ENCODE measurements around the gene PDIA6. TPM values are rescaled to one million over a fixed set of nuclear protein-coding genes. Genes with fewer than 3 reads are reported as not detected.

PDIA6 gene
- total and polyA plus RNA-seq, 5 experiments from 2014 or later, result 30.9 to 126 (median 64.1) TPM

DNA sequence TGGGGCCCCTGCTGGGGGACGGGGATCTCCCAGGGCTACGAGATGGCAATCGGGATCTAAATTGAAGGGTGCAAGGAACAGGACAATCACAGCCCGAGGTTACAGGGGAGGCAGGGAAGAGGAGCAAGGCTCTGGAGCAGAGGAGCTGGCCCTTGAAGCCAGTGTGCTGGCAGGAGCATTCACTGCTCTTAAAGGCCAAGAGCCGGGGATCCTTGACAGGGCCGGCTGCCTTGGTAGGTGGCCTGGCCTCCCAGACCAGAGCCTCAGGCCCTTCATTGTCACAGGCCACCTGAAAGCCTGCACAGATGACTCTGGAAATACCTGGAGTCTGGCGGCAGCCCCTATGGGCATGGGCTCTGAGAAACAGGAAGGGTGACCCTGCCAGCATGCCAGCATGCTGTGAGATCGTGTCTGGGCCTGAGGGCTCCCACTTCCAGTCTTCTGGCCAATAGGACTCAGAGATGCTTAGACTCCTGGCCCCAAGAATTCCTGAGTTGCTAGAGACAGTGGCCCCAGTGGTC is 38.7 kb downstream of the PDIA6 start:
- peaks cover 0 to 1% (median 0%) of the 10 kb centered on the region in 4 donors for H3K4me1 Mint-ChIP-seq
- no peak for DNase-seq
- POLR2A ChIA-PET, result no interaction called here
- H3K27me3 Mint-ChIP-seq, result no peaks in the 10 kb centered on the region
- no peaks in the 10 kb centered on the region for H3K9me3 Mint-ChIP-seq
- H3K36me3 Mint-ChIP-seq, result peaks cover 0 to 3% (median 0%) of the 10 kb centered on the region in 3 donors
- ATAC-seq, result no peak
- H3K4me3 Mint-ChIP-seq, result no peak overlapping the region
- H3K27ac Mint-ChIP-seq, result no peak overlapping the region

DNA sequence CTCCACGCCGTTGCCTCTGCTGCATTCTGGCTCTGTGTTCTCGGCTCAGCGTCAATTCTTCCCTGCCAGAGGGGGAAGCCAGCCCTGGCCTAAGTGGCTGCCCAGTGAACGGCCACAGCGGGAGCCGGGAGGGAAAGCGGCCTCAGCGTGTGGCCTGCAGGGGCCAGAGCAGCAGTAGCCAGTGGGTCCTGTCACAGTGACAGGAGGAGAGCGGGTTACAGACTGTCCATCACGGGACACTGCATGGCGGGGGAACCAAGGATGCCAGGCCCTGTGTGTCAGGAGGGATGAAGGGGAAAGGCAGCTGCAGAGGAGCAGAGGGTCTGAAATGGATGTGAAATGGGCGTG is 39.7 kb downstream of the PDIA6 start:
- H3K27me3 Mint-ChIP-seq, result no peaks in the 10 kb centered on the region
- ATAC-seq, result no peak
- no peaks in the 10 kb centered on the region for H3K4me1 Mint-ChIP-seq
- DNase-seq, result no peak
- no peak overlapping the region for H3K27ac Mint-ChIP-seq
- no peak overlapping the region for H3K4me3 Mint-ChIP-seq
- no peaks in the 10 kb centered on the region for H3K9me3 Mint-ChIP-seq
- no peaks in the 10 kb centered on the region for H3K36me3 Mint-ChIP-seq
- POLR2A ChIA-PET, result no interaction called here

DNA sequence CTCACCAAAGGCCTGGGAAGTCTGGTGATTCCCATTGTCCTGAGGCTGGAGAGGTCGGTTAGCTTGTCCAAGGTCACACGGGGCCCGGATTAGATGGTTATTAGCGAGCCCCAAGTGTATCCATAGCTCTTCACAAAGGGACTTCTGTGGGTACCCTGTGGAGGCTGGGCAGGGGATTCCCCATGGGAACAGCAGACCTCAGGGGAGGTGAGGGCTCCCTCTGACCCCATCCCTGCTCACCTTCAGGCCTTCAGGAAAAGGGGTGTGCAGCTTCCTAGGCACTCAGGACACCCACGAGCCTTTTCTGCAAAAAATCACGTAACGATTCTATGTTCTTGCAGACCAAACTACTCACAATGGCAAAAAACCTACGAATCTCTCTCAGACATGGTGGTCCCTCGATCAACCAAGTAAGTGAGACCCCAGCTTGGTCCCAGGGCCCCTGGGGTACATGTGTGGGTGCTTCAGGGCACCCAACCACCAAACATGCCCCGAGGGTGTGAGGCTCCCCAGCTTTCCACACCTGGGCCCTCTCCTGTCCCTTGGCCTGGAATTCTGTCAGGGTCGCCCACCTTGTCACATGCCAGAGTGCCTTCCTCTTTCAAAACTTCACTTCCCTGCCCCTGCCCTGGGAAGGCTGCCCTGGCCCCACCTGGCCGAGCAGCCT is 40.3 kb downstream of the PDIA6 start:
- Mint-ChIP-seq H3K9me3 (no peaks in the 10 kb centered on the region), H3K27me3 (no peaks in the 10 kb centered on the region), H3K4me3 (no peak overlapping the region), H3K27ac (no peak overlapping the region), H3K4me1 (no peaks in the 10 kb centered on the region), H3K36me3 (no peaks in the 10 kb centered on the region)
- DNase-seq, result no peak
- POLR2A ChIA-PET, result no interaction called here
- ATAC-seq, result no peak

DNA sequence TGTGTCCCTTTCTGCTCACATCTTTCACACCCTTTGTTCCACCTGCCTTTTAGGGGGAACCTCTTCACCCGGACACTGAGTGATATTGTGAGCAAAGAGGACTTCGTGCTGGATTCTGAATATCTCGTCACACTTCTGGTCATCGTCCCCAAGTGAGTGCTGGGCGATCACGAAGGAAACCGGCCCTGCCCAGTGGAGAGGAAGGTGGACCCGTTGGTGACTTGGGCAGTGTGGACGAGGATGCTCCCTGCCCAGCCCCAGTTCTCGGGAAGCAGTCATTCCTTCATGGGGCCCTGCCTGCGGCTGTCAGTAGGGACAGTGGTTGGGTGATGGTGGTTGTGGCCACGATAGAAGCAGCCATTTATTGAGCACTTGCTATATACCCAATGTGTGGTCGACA is 40.8 kb downstream of the PDIA6 start:
- no peaks in the 10 kb centered on the region for H3K4me1 Mint-ChIP-seq

DNA sequence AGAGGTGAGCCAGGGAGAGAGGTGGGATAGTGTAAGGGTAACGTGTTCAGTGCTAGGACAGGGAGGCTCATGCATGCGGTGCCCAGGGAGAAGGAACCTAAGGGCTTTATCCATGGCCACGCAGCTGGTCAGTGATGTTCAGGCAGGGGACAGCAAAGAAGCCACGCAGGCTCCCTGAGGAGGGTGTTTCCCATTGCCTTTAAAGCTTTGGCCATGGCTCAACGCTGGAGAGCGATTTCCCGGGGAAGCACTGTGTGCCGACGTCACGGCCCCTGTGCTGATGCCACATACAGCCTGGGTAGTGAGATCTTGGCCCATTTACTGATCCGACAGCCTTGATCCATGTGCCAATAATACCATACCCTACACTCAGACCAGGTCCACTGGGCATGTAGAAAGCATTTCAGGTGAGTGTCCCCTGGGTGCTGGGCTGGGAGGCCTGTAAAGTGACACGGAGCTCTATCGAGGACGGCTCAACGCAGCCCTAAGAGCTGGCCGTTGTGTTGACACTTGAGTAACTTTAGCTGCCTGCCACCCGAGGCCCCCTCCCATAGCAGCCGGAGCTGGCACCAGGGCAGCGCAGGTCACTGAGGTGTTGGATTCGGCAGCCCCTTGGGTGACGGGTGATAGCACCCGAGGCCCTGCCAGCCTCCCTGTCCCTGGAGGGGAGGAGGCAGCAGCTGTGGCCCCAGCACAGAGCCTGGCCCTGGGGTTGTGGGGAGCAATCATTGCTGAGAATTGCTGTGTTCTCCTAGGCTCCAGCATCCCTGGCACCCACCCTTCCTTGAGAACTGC is 41.4 kb downstream of the PDIA6 start:
- DNase-seq (no peak), ATAC-seq (no peak)
- H3K36me3 Mint-ChIP-seq, result no peaks in the 10 kb centered on the region
- H3K27ac Mint-ChIP-seq, result no peak overlapping the region
- no peak overlapping the region for H3K4me3 Mint-ChIP-seq
- POLR2A ChIA-PET, result no interaction called here
- no peaks in the 10 kb centered on the region for H3K9me3 Mint-ChIP-seq
- no peaks in the 10 kb centered on the region for H3K4me1 Mint-ChIP-seq
- no peaks in the 10 kb centered on the region for H3K27me3 Mint-ChIP-seq

More for the DNA sequence above, 40.8 kb downstream of the PDIA6 start:
- Mint-ChIP-seq H3K4me3 (no peak overlapping the region), H3K36me3 (no peaks in the 10 kb centered on the region), H3K9me3 (no peaks in the 10 kb centered on the region), H3K27me3 (no peaks in the 10 kb centered on the region), H3K27ac (no peak overlapping the region)
- DNase-seq (no peak), ATAC-seq (no peak)
- POLR2A ChIA-PET, result no interaction called here

DNA sequence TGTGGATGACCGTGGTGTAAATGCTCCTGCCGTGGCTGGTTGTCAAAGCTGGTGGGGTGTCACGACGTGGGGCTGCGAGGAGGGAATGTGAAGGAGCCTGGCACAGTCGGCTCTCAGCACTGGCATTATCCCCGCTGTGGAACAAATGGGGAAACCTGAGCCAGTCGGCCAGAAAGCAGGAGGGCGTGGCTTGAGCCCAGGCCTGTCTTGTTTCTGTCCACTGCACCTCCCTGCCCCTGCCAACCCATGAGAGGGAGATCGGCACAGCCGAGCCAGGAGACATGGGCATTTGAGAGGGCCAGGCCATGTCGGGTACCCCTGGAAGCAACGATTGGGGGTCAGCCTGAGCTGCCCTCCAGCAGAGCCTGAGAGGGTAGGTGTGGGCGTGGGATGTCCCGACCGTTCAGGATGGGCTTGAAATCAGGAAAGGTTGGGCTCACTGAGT is 44.5 kb downstream of the PDIA6 start:
- Mint-ChIP-seq H3K9me3 (no peaks in the 10 kb centered on the region), H3K27me3 (peaks cover 0 to 5% (median 0%) of the 10 kb centered on the region in 5 donors), H3K4me3 (no peak overlapping the region), H3K4me1 (peaks cover 0 to 3% (median 1%) of the 10 kb centered on the region in 4 donors), H3K36me3 (no peaks in the 10 kb centered on the region), H3K27ac (no peak overlapping the region)
- DNase-seq, result no peak
- POLR2A ChIA-PET, result interaction anchor here (0.5 to 0.6 kb wide), 2 partner anchors 46 to 1590 kb away, joined by 3 to 7 read pairs; no protein-coding TSS in a partner anchor
- no peak for ATAC-seq

DNA sequence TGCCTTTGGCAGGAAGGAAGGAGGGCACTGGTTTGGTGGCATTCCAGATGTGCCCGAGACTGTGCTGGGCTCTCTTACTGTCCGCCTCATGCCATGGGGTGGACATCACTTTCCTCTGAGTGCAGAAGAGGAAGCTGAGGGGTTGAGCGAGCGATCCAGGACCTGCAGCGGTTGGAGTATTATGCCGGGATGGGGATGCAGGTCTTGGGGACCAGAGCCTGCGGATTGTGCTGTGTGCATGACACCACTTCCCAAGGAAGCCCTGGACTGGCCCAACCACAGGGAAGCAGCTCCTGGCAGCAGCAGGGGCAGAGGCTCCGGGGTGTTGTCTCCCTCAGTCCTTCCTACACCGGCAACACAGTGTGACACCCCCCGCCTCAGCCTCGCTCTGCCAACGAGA is 46.7 kb downstream of the PDIA6 start:
- POLR2A ChIA-PET, result no interaction called here
- DNase-seq (no peak), ATAC-seq (no peak)
- Mint-ChIP-seq H3K4me3 (no peak overlapping the region), H3K27ac (no peak overlapping the region), H3K9me3 (no peaks in the 10 kb centered on the region), H3K27me3 (peaks cover 0 to 10% (median 2%) of the 10 kb centered on the region in 5 donors), H3K4me1 (peaks cover 0 to 4% (median 1%) of the 10 kb centered on the region in 4 donors), H3K36me3 (no peaks in the 10 kb centered on the region)

DNA sequence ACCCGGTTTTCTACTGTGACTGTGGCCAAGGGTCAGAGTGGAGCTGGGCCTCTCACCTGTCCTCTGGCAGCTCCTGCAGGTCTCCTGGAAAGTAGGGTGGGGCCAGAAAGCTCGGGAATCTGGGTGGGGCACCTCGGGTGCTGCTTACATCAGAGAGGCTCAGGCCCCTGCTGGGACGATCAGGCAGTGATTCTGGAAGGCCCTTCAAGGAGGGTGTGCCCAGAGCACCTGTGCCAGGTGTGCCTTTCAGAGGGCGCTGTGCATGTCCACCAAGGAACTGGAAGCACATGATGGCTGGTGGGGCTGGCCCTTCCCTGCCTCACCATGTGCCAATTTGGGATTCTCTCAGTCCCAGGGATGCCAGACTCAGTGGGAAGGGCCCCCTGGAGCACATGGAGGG is 47.1 kb downstream of the PDIA6 start:
- Mint-ChIP-seq H3K4me3 (no peak overlapping the region), H3K9me3 (no peaks in the 10 kb centered on the region), H3K4me1 (peaks cover 0 to 4% (median 1%) of the 10 kb centered on the region in 4 donors), H3K27ac (no peak overlapping the region), H3K36me3 (no peaks in the 10 kb centered on the region), H3K27me3 (peaks cover 0 to 10% (median 2%) of the 10 kb centered on the region in 5 donors)
- DNase-seq, result no peak
- POLR2A ChIA-PET, result no interaction called here
- no peak for ATAC-seq

DNA sequence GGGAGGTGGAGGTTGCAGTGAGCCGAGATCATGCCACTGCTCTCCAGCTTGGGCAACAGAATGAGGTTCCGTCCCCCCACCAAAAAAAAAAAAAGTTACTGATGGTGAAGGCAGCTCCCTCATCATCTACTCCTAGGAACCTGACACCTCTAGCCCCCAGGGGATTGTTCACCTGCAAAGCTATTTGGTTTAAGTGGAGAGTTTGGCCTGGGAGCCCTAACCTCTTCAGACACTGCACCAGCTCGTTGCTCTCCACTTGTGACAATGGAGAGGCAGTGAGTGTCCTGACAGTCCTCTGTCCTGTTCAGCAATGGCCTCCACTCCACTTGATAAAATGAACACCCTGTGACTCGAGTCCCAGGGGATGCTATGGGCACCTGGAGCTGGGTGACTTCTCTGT is 47.7 kb downstream of the PDIA6 start:
- POLR2A ChIA-PET, result no interaction called here
- Mint-ChIP-seq H3K4me1 (peaks cover 0 to 4% (median 1%) of the 10 kb centered on the region in 4 donors), H3K36me3 (no peaks in the 10 kb centered on the region), H3K4me3 (no peak overlapping the region), H3K27ac (no peak overlapping the region), H3K9me3 (no peaks in the 10 kb centered on the region), H3K27me3 (peaks cover 0 to 10% (median 2%) of the 10 kb centered on the region in 5 donors)
- no peak for DNase-seq
- no peak for ATAC-seq

DNA sequence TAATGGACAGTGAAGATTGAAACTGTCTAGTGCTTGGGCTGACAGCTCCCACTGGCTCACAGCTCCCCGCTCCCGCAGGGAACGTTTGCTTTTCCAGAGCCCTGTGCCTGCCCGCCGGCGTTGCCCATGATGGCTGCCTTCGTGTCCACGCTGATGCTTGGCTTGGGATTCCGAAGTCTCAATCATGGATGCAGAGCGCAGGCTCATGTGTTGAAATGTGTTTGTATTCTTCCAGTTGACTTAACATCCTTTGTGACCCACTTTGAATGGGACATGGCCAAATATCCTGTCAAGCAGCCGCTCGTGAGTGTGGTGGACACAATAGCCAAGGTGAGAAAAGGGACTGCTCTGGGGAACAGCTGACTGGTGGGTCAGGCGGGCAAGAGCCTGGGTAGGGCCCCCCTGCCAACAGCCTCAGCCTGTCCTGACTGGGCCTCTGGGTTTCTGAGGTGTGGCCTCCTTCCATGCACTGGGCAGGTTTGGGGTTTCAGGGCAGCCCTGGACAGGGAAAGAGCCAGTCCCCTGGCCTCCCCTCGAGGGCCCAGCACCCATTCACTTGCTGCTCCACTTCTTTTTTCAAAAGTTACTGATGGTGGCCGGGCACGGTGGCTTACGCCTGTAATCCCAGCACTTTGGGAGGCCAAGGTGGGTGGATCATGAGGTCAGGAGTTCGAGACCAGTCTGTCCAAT is 48.3 kb downstream of the PDIA6 start:
- ATAC-seq, result no peak
- Mint-ChIP-seq H3K27ac (no peak overlapping the region), H3K4me3 (no peak overlapping the region), H3K36me3 (no peaks in the 10 kb centered on the region), H3K9me3 (no peaks in the 10 kb centered on the region), H3K27me3 (peaks cover 0 to 10% (median 2%) of the 10 kb centered on the region in 5 donors), H3K4me1 (peaks cover 0 to 4% (median 1%) of the 10 kb centered on the region in 4 donors)
- POLR2A ChIA-PET, result no interaction called here
- DNase-seq, result no peak

DNA sequence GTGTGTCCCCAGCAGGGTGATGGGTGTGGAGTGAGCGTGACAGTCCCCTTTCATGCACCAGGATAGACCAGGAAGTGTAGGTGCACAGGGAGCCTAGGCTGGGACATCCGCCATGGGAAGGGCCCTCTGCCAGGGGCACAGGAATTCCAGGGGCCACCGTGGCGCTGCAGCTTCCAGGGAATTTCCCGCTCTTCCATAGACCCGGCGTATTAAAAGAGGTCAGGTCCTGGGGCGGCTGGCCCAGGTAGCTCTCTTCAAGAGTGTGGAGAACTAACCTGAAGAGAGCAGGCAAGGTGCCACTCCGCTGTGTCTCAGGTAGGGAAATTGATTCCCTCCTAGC is 49.2 kb downstream of the PDIA6 start:
- Mint-ChIP-seq H3K27me3 (peaks cover 0 to 10% (median 2%) of the 10 kb centered on the region in 5 donors), H3K4me3 (no peak overlapping the region), H3K9me3 (no peaks in the 10 kb centered on the region), H3K4me1 (peaks cover 0 to 4% (median 1%) of the 10 kb centered on the region in 4 donors), H3K36me3 (no peaks in the 10 kb centered on the region), H3K27ac (no peak overlapping the region)
- ATAC-seq, result no peak
- POLR2A ChIA-PET, result no interaction called here
- no peak for DNase-seq

DNA sequence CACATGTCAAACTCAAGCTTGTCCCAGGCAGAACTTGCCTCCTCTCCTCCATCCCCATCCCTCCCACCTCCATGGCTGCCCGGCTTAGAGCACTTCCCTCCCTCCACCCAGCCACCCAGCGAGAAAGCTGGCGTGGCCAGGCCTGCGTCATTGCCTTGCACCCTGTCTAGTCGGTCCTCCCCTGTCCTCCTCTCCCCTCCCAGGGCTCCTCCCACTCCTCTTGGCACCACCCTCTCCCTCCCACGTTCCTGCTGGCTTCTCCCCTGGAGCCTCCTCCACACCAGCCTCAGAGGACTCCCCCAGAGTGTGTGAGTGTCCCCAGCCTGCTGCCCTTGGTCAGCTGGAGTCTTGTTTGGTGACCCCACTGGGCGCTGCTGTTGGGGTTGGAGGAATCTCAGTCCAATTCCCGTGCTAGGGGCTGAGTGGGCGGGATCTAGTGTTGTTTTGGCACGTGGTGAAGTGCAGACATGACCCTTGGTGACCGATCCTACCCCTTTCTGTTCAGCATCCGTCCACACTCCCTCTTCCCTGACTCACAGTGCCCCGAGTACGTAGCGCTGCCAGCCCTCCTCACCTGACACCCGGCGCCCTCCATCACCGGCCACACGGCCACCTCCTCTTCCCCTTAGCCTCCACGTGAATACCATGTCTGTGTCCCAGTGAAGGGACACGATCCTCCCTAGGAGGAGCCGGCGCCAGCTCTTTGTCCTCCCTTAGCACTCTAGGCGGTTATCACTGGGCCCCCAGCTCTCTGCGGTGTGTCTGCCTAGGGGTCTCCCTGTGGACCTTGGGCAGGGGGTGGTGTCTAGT is 49.7 kb downstream of the PDIA6 start:
- no peaks in the 10 kb centered on the region for H3K36me3 Mint-ChIP-seq
- POLR2A ChIA-PET, result no interaction called here

More for the DNA sequence above, 49.7 kb downstream of the PDIA6 start:
- ATAC-seq, result no peak
- peaks cover 0 to 10% (median 2%) of the 10 kb centered on the region in 5 donors for H3K27me3 Mint-ChIP-seq
- DNase-seq, result no peak
- no peak overlapping the region for H3K4me3 Mint-ChIP-seq
- no peaks in the 10 kb centered on the region for H3K9me3 Mint-ChIP-seq
- H3K4me1 Mint-ChIP-seq, result peaks cover 0 to 4% (median 1%) of the 10 kb centered on the region in 4 donors
- H3K27ac Mint-ChIP-seq, result no peak overlapping the region
